GM19463 (cell line): ENCODE measurements around the gene PSG2.
"Not testable (repeated sequence)": the region's sequence is repeated elsewhere in the genome, so short reads cannot be mapped to it uniquely, and the experiment has no call there.

Experiments used
- ATAC-seq: cut with Tn5 transposase; IDR thresholded peaks from one replicate; pipeline ENCODE4 v1.9.1; 2021; ENCODE audit warnings: mild to moderate bottlenecking, moderate library complexity; ENCODE audit not compliant: unreplicated experiment

Gene PSG2

GRCh38 chr19:43082601-43083000, at the start of gene PSG2:
TSS of gene PSG2 (minus strand) at chr19:43082701. CDS start at chr19:43082569, 132 bp downstream.
- ATAC-seq, result not testable (repeated sequence)

- not testable (repeated sequence) for ATAC-seq
These were observed 48.9 kb upstream of the PSG2 start for GRCh38 chr19:43131281-43131842.

GRCh38 chr19:43129197-43129596, 46.7 kb upstream of the PSG2 start:
- ATAC-seq, result not testable (repeated sequence)

- ATAC-seq, result not testable (repeated sequence)
These were observed 44.8 kb upstream of the PSG2 start for GRCh38 chr19:43127336-43127735.

- no peak for ATAC-seq
These were observed 44.2 kb upstream of the PSG2 start for GRCh38 chr19:43126720-43127119.

GRCh38 chr19:43124360-43124759, 41.9 kb upstream of the PSG2 start:
- no peak for ATAC-seq

GRCh38 chr19:43120433-43121026, 38.0 kb upstream of the PSG2 start:
- not testable (repeated sequence) for ATAC-seq

- not testable (repeated sequence) for ATAC-seq
These were observed 37.0 kb upstream of the PSG2 start for GRCh38 chr19:43119526-43119925.

GRCh38 chr19:43116421-43116820, 33.9 kb upstream of the PSG2 start:
- ATAC-seq, result not testable (repeated sequence)

- ATAC-seq, result not testable (repeated sequence)
These were observed 33.0 kb upstream of the PSG2 start for GRCh38 chr19:43115548-43115947.

- not testable (repeated sequence) for ATAC-seq
These were observed 32.6 kb upstream of the PSG2 start for GRCh38 chr19:43115064-43115463.

GRCh38 chr19:43114626-43115025, 32.1 kb upstream of the PSG2 start:
- not testable (repeated sequence) for ATAC-seq

GRCh38 chr19:43107401-43107800, 24.9 kb upstream of the PSG2 start:
- not testable (repeated sequence) for ATAC-seq

- no peak for ATAC-seq
These were observed 23.0 kb upstream of the PSG2 start for GRCh38 chr19:43105496-43105895.

GRCh38 chr19:43104215-43104850, 21.8 kb upstream of the PSG2 start:
- not testable (repeated sequence) for ATAC-seq

GRCh38 chr19:43101950-43102349, 19.4 kb upstream of the PSG2 start:
- no peak for ATAC-seq

- ATAC-seq, result not testable (repeated sequence)
These were observed 15.9 kb upstream of the PSG2 start for GRCh38 chr19:43098416-43098815.

GRCh38 chr19:43087702-43088340, 5.3 kb upstream of the PSG2 start:
- ATAC-seq, result not testable (repeated sequence)

GRCh38 chr19:43085796-43086530, 3.5 kb upstream of the PSG2 start:
- not testable (repeated sequence) for ATAC-seq

GRCh38 chr19:43084196-43084832, 1.8 kb upstream of the PSG2 start:
- ATAC-seq, result not testable (repeated sequence)
